HCT116 (cell line): ENCODE data around the gene ADK. TPM values are rescaled to one million over a fixed set of nuclear protein-coding genes. Genes with fewer than 3 reads are reported as not detected.

Source experiments
- ATAC-seq: fragments of 200-7000 bp; cut with Tn5 transposase; 2 replicates; pipeline ENCODE4 v1.9.1; 2020; ENCODE audit warnings: mild to moderate bottlenecking, moderate library complexity
- BruUV-seq: library from RNA; stranded (reverse); fragments of 400-500 nt; replicated peaks from 2 replicates; lab custom pipeline; 2021; lab: Mats Ljungman, UMichigan
- CTCF ChIA-PET: fragments of 300-600 bp; sonication (Branson Sonifier 250); formaldehyde crosslinking; loops from one replicate; lab custom pipeline; 2021; ENCODE audit warnings: antibody characterized with exemption; lab: Charles Lee
- POLR2A ChIA-PET: fragments of 300-600, 350-600 bp; sonication (Branson Sonifier 250); formaldehyde crosslinking; loops from one replicate; lab custom pipeline; 2021; ENCODE audit warnings: antibody characterized with exemption; lab: Charles Lee
- RAD21 ChIA-PET, 2 experiments: fragments of 300-600 bp; sonication (Branson Sonifier 250); formaldehyde crosslinking; loops; one replicate each; lab custom pipeline; 2023; ENCODE audit warnings: low total read pairs in 2 of 2; ENCODE audit not compliant: uncharacterized antibody in 2 of 2, unreplicated experiment in 2 of 2, low non-redundant PET in 1 of 2; lab: Charles Lee
- DNase-seq: peaks from one replicate; pipeline ENCODE4 v3.0.0-alpha.2; 2010; ENCODE audit warnings: low read depth, low spot score
- H2AFZ ChIP-seq: fragments of 200-600 bp; shearing (Covaris generic), sonication (generic); 2 replicates; pipeline ENCODE4 v1.6.1; 2017; ENCODE audit warnings: low read depth, mixed run types, mixed read lengths, antibody characterized with exemption, low read length; ENCODE audit not compliant: poor library complexity, severe bottlenecking
- H3K27ac ChIP-seq: 2 replicates; pipeline ENCODE4 v1.5.1; 2012; ENCODE audit warnings: low read depth, low read length
- H3K27me3 ChIP-seq: fragments of 200-600 bp; sonication (generic); 2 replicates; pipeline ENCODE4 v1.6.1; 2016; ENCODE audit warnings: mixed run types, low read length, mixed read lengths; ENCODE audit not compliant: insufficient read depth
- H3K36me3 ChIP-seq, 2 experiments: fragments of 200-500 bp in 1 of 2; fragments of 200-600 bp in 1 of 2; sonication (Bioruptor generic) in 1 of 2; sonication (generic) in 1 of 2; 2 replicates each; pipeline versions ENCODE4 v1.5.1 to v1.6.1; 2014 to 2016; ENCODE audit warnings: low read length in 2 of 2, inconsistent platforms in 1 of 2, mixed read lengths in 1 of 2, mixed run types in 1 of 2; ENCODE audit not compliant: insufficient read depth in 2 of 2, control insufficient read depth in 1 of 2
- H3K4me1 ChIP-seq, 2 experiments: fragments of 200-600 bp in 1 of 2; sonication (generic) in 1 of 2; 2 replicates each; pipeline versions ENCODE4 v1.5.1 to v1.6.1; 2012 to 2017; ENCODE audit warnings: low read length in 2 of 2, inconsistent platforms in 1 of 2, mild to moderate bottlenecking in 1 of 2, mixed read lengths in 1 of 2, mixed run types in 1 of 2, moderate library complexity in 1 of 2; ENCODE audit not compliant: insufficient read depth in 2 of 2, control insufficient read depth in 1 of 2
- H3K4me2 ChIP-seq: fragments of 200-600 bp; sonication (generic); 2 replicates; pipeline ENCODE4 v1.6.1; 2017; ENCODE audit warnings: mixed run types, low read length, mixed read lengths
- H3K4me3 ChIP-seq, 2 experiments: fragments of 200-600 bp in 1 of 2; sonication (generic) in 1 of 2; replicated peaks in 1 of 2; 2 replicates each; pipeline ENCODE4 v1.5.1; 2011 to 2016; ENCODE audit warnings: low read length in 2 of 2, control low read depth in 1 of 2, low read depth in 1 of 2, mild to moderate bottlenecking in 1 of 2, mixed read lengths in 1 of 2, mixed run types in 1 of 2
- H3K79me2 ChIP-seq: fragments of 200-600 bp; sonication (generic); 2 replicates; pipeline ENCODE4 v1.6.1; 2017; ENCODE audit warnings: mild to moderate bottlenecking, mixed run types, low read length, moderate library complexity, mixed read lengths; ENCODE audit not compliant: insufficient read depth
- H3K9ac ChIP-seq: fragments of 200-600 bp; sonication (generic); 2 replicates; pipeline ENCODE4 v1.6.1; 2016; ENCODE audit warnings: low read length, mixed read lengths
- H3K9me2 ChIP-seq: fragments of 200-600 bp; sonication (generic), shearing (Covaris generic); 2 replicates; pipeline ENCODE4 v1.6.1; 2017; ENCODE audit warnings: mixed run types, mild to moderate bottlenecking, moderate library complexity; ENCODE audit not compliant: insufficient read depth
- H3K9me3 ChIP-seq, 2 experiments: fragments of 200-500 bp in 1 of 2; fragments of 200-600 bp in 1 of 2; sonication (Bioruptor generic) in 1 of 2; sonication (generic) in 1 of 2; 2 replicates each; pipeline ENCODE4 v1.6.1; 2014 to 2017; ENCODE audit warnings: low read length in 2 of 2, mixed read lengths in 2 of 2, inconsistent platforms in 1 of 2, low read depth in 1 of 2, mild to moderate bottlenecking in 1 of 2, mixed run types in 1 of 2, moderate library complexity in 1 of 2; ENCODE audit not compliant: control insufficient read depth in 1 of 2, insufficient read depth in 1 of 2
- H4K20me1 ChIP-seq: fragments of 200-600 bp; sonication (generic), shearing (Covaris generic); 2 replicates; pipeline ENCODE4 v1.6.1; 2017; ENCODE audit warnings: mixed run types, mild to moderate bottlenecking, moderate library complexity; ENCODE audit not compliant: insufficient read depth
- CBX3 ChIP-seq: IDR thresholded peaks from 2 replicates; pipeline ENCODE4 v1.6.1; 2012; ENCODE audit warnings: low read depth
- CTCF ChIP-seq, 3 experiments: fragments of 200-600 bp in 1 of 3; sonication (generic) in 1 of 3; IDR thresholded peaks in 2 of 3; conservative IDR thresholded peaks in 1 of 3; 2 replicates each; pipeline ENCODE4 v1.5.1; 2012 to 2017; ENCODE audit warnings: low read depth in 2 of 3, low read length in 2 of 3, antibody characterized with exemption in 1 of 3, borderline replicate concordance in 1 of 3, control low read depth in 1 of 3, mild to moderate bottlenecking in 1 of 3, mixed read lengths in 1 of 3, mixed run types in 1 of 3, moderate library complexity in 1 of 3; ENCODE audit not compliant: insufficient read depth in 1 of 3
- EZH2 ChIP-seq: fragments of 200-600 bp; sonication (generic); IDR thresholded peaks from 2 replicates; pipeline ENCODE4 v1.6.1; 2017; ENCODE audit warnings: antibody characterized with exemption, mixed run types
- FOSL1 ChIP-seq: IDR thresholded peaks from 2 replicates; pipeline ENCODE4 v1.6.1; 2012; ENCODE audit warnings: low read depth
- MAX ChIP-seq: IDR thresholded peaks from 2 replicates; pipeline ENCODE4 v1.6.1; 2012
- RAD21 ChIP-seq: IDR thresholded peaks from 2 replicates; pipeline ENCODE4 v1.6.1; 2012; ENCODE audit warnings: low read depth, mild to moderate bottlenecking
- REST ChIP-seq: IDR thresholded peaks from 2 replicates; pipeline ENCODE4 v1.6.1; 2012; ENCODE audit warnings: low read depth
- SIN3A ChIP-seq: IDR thresholded peaks from 2 replicates; pipeline ENCODE4 v1.6.1; 2012; ENCODE audit warnings: low read depth
- YY1 ChIP-seq: IDR thresholded peaks from 2 replicates; pipeline ENCODE4 v1.6.1; 2011; ENCODE audit warnings: low read length, low read depth, moderate library complexity, mild to moderate bottlenecking; ENCODE audit not compliant: insufficient replicate concordance; ENCODE audit errors: extremely low read depth
- ZFX ChIP-seq: fragments of 450-650 bp; IDR thresholded peaks from 2 replicates; pipeline ENCODE4 v1.6.1; 2017
- intact Hi-C: fragments of 100-400 bp; cut with micrococcal nuclease; formaldehyde crosslinking; loops from 2 replicates; pipeline ENCODE4 v1.10.0; 2022
- total RNA-seq: library from RNA; stranded (reverse); gene quantifications from one replicate; pipeline ENCODE4 v1.2.1, GENCODE V29; 2021; ENCODE audit not compliant: unreplicated experiment

Gene ADK
- total RNA-seq, 1 experiment from 2014 or later: 55.0 TPM

- Histone ChIP-seq H4K20me1 (0 out of 2 replicates have a peak, but pooled peaks cover 4% of the 10 kb centered on the region), H3K4me3 (0 out of 4 replicates have a peak overlapping the region, but pooled peaks of 1 of the 2 experiments have one; percentile 6), H3K9me2 (no peaks in the 10 kb centered on the region), H3K27me3 (no peaks in the 10 kb centered on the region), H3K4me1 (peaks cover 41 to 46% of the 10 kb centered on the region in 2 experiments), H3K79me2 (peaks cover 24% of the 10 kb centered on the region), H3K36me3 (no peaks in the 10 kb centered on the region), H3K9me3 (no peaks in the 10 kb centered on the region), H3K9ac (0 out of 2 replicates have a peak overlapping the region, but pooled peaks have one; percentile 14), H2AFZ (no peak overlapping the region), H3K27ac (peak overlapping the region; percentile 53; the same call in 1 of the 2 replicates), H3K4me2 (peak overlapping the region; percentile 76)
- peak; percentile 10 for DNase-seq
- peak; percentile 83 for ATAC-seq
- ChIA-PET POLR2A (interaction anchor here (1.0 kb wide), 1 partner anchor 16 kb away, joined by 3 read pairs; no protein-coding TSS in a partner anchor), RAD21 (interaction anchor here in 1 of 2 experiments (0.5 kb wide), 1 partner anchor 516 kb away, joined by 3 read pairs; no protein-coding TSS in a partner anchor), CTCF (interaction anchor here (0.7 kb wide), 1 partner anchor 918 kb away, joined by 4 read pairs; no protein-coding TSS in a partner anchor)
- TF ChIP-seq YY1: no peak
- no peak for TF ChIP-seq FOSL1
- TF ChIP-seq SIN3A: no peak
- no peak for TF ChIP-seq REST
- TF ChIP-seq CTCF (IDR thresholded peaks at IDR 0.05 in 2 of 3, conservative IDR thresholded peaks at IDR 0.05 in 1 of 3; ENCODE audit: borderline replicate concordance in 1 of 3, insufficient read depth in 1 of 3, low read depth in 2 of 3, low read length in 2 of 3): no peak
- no peak for TF ChIP-seq ZFX
- no peak for TF ChIP-seq RAD21
- no peak for TF ChIP-seq MAX
- TF ChIP-seq CBX3: no peak
- TF ChIP-seq EZH2: no peak
- BruUV-seq: no TSS peak
- intact Hi-C loops: no loop called here
Observed at GRCh38 chr10:74292871-74293427, 141.9 kb downstream of the ADK start.
